ENCODE results near the gene ZBTB16.

DNA sequence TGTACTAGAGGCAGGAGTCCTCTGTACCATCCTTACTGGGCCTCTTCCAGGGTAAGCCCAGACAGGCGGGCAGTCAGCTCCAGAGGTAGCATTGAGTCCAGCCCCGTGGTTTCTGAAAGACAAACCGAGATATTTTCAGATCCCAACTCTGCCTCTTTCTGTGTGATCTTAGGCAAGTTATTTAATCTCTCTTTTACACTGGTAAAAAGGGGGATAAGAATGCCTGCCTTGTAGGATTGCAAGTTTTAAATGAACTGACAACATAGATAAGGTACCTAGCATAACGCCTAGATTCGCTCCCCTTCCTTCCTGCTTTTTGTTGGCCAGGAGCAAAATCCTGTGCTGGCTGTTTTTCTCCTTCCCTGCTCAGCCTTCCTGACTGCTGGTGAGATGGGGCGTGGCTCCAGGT is 180.2 kb downstream of the ZBTB16 start:
- TF ChIP-seq, protein P1, sequence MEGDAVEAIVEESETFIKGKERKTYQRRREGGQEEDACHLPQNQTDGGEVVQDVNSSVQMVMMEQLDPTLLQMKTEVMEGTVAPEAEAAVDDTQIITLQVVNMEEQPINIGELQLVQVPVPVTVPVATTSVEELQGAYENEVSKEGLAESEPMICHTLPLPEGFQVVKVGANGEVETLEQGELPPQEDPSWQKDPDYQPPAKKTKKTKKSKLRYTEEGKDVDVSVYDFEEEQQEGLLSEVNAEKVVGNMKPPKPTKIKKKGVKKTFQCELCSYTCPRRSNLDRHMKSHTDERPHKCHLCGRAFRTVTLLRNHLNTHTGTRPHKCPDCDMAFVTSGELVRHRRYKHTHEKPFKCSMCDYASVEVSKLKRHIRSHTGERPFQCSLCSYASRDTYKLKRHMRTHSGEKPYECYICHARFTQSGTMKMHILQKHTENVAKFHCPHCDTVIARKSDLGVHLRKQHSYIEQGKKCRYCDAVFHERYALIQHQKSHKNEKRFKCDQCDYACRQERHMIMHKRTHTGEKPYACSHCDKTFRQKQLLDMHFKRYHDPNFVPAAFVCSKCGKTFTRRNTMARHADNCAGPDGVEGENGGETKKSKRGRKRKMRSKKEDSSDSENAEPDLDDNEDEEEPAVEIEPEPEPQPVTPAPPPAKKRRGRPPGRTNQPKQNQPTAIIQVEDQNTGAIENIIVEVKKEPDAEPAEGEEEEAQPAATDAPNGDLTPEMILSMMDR (IDR thresholded peaks at IDR 0.05; ENCODE audit: extremely low read depth in 1 of 2, insufficient read depth in 1 of 2, low read depth in 1 of 2, low read length in 2 of 2), result no peak
- TF ChIP-seq POLR2A (IDR thresholded peaks at IDR 0.05; ENCODE audit: low read depth, low read length), result no peak

All from endothelial cell of umbilical vein (primary cell).